ENCODE data around the gene KRT35.
A peak's percentile ranks its signal among the peaks of the same experiment; 100 is the strongest.

KRT35 gene

DNA sequence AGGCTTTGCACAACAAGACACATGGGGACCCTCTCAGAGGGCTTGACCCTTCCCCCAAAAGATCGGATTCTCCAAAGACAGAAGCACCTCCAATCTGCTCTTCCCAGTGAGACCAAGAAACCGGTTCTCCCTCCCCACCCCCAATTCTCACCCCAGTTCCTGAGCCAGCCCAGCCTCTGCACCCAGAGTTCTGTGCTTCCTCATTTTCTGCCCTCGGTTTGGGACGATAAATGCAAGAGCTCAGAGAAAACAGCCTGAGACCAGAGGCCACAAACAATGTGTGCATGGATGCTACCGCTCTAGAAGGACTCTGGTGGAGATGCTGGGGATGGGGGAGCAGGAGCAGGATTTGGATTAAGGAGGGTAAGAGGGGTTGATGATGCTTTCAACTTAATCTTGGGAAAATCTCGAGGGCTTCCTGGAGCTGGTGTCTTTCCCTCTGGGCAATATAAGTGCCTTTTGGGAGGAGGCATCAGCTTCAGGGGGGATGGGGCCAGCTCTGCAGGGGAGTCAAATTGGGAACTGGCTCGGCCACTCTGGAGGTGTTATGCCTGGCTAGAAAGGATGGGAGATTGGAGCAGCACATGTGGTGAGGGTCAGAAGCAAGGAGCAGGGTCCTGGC, 31.7 kb upstream of the KRT35 start:
- DNase-seq (ENCODE audit: low read depth in 2 of 3, low spot score in 1 of 3) = no peak

DNA sequence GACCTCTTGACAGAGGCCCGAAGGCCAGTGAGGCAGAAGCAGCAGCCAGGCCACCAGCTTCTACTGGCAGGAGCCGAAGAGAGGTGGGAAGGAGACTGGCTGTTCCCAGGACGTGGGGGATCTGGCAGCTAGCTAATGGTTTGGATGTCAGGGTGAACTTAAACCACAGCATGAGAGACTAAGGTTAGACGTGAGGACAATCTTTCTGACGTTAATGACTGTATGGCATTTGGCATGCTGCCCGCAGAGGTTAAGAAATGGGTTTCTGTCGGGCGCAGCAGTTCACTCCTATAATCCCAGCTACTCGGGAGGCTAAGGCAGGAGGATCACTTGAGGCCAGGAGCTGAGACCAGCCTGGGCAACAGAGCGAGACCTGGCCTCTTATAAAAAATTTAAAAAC, 30.8 kb upstream of the KRT35 start:
- no peak for DNase-seq (ENCODE audit: low read depth in 2 of 3, low spot score in 1 of 3)

DNA sequence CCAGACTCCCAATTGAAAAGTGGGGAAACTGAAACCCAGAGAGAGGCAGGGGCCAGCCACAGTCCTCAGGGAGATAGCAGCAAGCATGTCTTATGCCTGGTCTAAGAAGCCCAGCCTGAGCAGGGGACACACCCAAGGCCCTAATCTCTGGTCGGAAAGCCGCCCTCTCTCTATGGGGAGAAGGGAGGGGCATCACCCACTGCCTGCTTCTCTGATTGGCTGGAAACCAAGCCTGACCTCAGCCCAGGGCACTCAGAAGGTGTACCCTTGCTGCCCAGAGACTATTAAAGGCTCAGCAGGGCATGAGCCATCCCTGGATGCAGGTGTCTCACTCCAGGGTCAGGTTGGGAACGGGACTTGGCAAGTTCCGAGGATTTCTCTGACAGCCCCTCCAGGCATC, 30.2 kb upstream of the KRT35 start:
- no peak for DNase-seq (ENCODE audit: low read depth in 2 of 3, low spot score in 1 of 3)

DNA sequence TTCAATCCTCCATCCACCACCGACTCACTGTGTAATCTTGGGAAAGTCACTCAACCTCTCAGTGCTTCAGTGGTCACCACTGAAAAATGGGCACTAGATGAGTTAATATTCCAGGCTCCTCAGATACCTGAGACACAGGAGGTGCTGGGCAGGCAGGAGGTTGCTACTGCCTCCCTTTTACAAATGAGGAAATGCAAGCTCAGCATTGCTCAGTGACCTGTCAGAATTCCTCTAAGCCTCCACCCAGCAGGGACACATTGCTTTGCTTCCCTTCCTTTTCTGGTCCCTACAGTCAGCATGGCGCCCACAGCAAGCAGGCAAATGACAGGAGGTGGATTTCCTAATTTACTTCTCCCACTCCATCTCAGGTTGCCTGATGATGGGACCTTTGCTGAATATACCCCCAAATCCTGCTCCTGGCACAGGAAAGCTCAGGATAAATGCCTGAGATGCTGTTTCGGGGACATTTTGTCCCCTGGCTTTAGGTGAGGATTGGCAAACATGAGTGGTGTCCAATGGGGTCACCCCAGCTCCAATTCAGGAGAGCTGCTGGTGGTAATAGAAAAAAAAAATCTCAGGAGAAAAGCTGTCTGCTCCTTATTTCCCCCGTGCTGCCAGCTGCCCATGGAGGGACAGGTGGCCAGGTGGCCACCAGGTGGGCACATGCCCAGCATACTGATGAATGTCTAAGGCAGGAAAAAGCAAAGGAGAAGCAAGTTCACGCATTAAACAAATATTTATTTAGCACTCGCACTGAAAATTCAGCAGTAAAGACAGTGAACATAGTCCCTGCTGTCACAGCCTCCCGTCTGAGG, 29.5 kb upstream of the KRT35 start:
- DNase-seq (ENCODE audit: low read depth in 2 of 3, low spot score in 1 of 3) = no peak

DNA sequence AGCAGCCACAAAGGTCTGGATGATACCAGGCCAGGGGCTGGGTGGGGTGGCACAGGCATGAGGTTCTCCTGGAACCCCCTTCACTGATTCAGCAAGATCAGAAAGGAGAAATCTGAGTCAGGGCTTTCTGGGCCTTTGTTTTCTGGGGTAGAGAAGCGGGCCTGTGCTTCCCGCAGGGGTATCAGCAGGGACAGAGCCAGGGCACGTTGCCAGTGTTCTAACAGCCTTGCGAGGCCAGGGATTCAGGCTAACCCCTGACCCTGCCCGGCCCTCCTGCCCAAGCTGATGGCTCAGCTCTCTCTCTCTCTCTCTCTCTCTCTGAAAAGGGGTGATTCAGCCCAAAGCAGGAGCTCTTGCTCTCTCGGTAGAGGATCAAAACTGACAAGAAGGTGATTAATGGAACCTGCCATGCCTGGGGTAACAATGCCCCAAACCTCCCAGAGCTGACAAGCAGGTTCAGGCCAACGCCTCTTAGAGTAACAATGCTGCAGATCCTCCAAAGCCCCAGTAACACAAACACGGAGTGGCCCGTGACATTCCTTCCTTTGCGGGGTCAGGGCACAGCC, 26.4 kb upstream of the KRT35 start:
- no peak for DNase-seq (ENCODE audit: low read depth in 2 of 3, low spot score in 1 of 3)

DNA sequence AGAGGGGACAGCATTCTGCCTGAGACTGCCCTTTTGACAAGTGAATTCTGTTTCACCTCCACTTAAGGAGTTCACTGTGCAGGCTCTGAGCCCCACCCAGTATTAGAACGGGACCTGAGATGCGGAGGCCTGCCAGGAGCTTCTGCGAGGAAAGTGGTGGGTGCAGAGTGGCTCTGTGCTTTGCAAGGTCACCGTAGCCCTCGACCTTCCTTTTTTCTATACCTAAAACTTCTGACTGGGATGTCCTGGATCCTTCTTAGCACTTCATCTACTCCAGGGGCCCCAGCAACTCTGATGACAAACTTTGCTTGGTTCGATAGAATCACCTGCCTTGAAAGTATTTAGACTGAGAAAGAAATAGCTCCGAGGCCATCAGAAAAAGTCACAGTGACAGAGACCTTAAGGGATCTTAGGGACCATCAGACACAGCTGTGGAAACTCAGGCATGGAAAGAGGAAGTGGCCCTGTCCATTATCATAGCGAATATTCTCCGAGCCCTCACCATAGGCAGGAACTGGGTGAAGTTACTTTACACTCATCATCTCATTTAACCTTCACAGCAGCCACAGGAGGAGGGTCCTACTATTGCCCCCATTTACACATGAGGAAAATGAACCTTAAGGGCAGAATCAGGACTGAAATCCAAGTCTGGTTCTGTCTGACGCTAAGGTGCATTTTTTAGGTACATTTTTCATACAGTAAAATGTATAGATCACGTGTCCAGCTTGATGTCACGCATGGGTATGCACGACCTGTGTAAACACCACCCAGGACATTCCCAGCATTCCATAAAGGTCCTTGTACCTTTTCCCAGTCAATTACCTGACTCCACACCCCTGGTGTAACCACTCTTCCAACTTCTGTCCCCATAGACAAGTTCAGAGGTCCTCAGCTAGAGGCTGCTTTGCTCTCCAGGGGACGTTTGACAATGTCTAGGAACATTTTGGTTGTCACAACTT, 25.1 kb upstream of the KRT35 start:
- DNase-seq (ENCODE audit: low read depth in 2 of 3, low spot score in 1 of 3) = no peak

DNA sequence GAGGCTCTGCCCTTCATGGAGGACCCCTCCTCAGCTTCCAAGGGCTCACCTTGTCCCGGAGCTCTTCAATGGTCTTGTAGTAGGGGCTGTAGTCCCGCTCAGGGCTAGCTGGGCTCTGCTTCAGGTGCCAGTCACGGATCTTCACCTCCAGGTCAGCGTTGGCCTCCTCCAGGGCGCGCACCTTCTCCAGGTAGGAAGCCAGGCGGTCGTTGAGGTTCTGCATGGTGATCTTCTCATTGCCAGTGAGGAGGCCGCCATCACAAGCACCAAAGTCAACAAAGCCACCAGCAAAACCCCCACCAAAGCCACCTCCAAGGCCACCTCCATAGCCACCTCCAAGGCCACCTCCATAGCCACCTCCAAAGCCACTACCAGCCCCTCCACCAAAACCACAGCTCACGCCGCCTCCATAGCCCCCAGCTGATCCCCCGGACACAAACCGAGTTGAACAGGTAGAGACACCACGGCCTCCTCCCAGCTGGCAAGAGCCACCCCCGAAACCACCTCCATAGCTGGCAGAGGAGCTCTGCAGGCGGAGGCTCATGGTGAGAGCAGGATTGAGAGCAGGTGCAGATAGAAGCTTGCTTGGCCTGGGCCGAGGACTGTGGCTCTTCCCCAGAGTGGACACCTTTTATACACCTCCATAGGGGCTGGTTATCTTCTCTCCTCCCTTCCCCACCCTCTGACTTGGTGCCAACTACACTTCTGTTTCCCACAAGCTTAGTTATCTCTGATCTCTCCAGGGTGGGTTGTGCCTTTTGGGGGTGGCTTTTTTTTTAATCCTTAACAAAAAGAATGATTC, 24.3 kb upstream of the KRT35 start, which contains the start of gene KRT13:
Gene KRT13, minus strand, starts transcription at position 606 of the 802 bp plus-strand sequence. Its CDS starts 62 bp downstream, at position 544.
- DNase-seq (ENCODE audit: low read depth in 2 of 3, low spot score in 1 of 3) = no peak

DNA sequence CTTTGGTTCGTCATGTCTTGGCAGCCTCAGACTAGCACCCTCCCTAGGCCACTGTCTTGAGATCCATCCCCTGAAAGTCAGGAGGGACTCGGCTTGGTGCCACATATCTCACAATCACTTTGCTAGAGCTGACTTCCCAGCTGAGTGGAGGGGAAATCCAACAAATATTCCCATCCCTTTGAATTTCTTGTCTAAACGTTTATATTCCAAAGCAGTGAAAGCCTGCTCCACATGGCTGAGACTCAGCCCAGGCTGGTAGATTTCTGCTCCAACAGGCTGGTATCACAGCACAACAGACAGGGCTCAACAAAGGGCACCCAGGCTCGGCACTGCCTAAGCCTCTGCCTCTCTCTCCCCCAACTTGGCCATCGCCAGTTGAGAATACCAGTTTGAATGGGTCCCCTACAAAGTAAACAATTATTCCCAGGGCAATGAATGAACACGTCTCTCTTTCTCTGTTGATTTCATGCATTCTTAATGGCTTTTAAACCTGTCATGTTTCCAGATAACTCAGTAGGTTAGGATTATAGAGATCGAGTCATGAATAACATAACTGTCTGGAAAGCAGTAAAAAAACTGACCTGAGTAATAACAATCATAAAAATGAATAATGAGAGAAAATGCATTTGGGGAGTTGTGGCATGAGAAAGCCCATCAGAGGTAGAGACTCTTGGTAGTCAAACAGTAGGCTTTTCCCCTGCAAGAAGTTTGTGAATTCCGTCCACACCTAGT, 23.5 kb upstream of the KRT35 start:
- no peak for DNase-seq (ENCODE audit: low read depth in 2 of 3, low spot score in 1 of 3)

DNA sequence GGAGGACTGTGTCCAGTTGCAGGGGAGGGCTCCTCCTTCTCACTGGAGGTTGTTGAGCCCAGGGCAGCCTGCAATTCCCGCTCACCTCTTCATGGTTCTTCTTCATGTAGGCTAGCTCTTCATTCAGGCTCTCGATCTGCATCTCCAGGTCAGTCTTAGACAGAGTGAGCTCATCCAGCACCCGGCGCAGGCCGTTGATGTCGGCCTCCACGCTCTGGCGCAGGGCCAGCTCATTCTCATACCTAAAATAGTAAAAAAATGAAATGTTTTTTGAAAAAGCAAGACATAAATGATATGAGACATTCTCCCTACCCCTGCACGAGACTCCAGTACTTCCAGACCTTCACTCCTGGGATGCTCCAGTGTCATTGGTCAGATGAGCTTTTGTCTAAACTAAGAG, 22.3 kb upstream of the KRT35 start:
- DNase-seq (ENCODE audit: low read depth in 2 of 3, low spot score in 1 of 3) = no peak

DNA sequence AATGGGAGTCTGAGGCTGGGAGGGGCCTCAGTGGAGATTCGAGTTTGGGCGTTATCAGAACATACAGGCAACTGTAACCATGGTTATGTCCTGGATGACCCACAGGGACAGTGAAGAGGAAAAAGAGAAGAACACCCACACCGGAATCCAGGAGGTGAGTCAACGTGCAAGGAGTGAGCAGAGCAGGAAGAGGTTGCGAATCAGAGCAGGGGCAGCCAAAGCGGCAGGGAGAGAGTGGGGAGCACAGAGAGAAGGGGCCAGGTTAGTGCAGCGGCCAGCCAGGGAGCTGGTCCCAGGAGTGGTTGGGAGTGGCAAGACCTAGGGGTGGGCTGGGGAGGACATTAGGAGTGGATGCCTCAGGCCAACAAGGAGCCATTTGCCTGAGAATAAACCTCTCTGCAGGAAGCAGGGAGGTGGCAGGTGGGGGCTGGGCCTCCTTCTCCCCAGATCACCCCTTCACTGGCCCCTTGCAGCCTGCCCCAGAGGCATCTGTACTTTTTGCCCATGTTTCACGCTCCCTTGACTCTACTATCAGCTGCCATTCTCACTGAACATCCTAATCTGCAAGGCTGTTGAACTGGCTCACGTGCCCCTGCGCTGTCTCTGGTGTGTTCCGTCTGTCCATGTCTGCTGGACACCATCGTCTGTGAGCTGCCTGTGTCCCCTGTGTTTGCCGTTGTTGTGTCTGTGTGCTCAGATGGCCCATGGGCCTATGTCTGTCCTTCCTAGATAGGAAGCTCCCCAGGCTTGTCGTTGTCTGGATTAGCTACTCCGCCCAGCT, 19.4 kb upstream of the KRT35 start:
- no peak for DNase-seq (ENCODE audit: low read depth in 2 of 3, low spot score in 1 of 3)

DNA sequence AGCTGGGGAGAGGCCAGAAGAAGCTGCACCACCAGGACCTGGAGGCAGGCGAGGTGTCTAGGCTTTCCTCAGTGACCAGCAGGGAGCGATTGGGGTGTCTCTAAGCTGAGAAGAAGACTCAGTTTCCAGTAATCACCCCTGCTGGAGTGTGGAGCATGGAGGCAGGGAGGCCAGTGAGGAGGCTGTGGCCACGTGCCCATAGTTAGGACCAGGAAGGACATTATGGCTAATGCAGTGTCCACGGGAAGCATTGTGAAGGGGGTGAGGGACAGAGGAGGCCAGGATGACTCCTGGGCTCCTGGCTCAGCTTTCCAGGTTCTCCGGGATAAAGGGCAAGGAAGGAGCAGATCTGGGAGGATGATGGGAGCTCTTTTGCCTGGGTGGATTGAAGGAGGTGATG, 18.8 kb upstream of the KRT35 start:
- DNase-seq (ENCODE audit: low read depth in 2 of 3, low spot score in 1 of 3) = no peak

DNA sequence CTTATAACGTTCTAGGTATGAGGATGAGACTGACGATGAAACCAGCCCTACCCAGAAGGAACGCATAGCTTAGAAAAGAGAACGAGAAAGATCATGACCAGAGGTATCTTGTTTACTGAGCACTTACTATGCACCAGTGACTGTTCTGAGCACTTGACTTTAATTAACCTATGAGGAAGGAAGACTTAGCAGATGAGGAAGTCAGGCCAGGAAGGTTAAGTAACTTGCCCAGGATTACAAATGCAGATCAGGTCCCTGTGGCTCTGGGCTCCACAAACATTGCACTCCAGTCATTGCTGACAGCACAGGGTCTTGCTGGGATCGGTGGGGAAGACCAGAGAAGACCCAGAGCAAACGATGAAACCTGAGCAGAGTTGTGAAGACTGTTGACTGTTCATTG, 17.3 kb upstream of the KRT35 start:
- DNase-seq (ENCODE audit: low read depth in 2 of 3, low spot score in 1 of 3) = no peak

DNA sequence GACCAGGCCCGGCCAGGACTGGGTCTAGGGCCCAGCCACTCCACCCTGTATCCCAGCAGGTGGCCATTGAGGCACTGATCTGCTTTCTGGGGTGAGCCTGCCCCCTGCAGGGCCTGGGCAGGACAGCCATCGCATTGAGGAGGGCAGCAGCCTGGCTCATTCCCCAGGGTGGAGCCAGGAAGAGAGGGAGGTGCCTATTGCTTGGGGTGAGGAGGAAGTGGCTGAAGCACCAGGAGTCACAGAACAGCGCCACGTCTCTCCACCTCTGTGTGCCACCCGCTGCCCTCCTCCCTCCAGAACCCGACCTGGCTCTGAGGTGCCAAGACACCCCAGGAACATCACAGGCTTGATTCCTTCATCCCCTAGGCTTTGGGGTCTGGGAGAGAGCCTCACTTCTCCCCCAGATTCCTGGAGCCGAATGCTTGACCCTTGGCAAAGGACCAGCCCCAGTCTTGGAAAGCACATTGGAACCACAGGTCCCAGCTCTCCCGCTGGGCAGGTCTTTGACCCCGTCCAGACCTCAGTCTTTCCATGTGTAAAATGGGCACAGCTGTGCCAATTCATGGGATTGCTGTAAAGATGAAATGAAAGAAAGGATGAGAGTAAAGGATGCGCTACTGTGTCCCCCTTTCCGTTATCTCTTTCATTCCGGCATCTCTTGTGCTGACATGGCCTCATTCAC, 16.0 kb upstream of the KRT35 start:
- DNase-seq (ENCODE audit: low read depth in 2 of 3, low spot score in 1 of 3) = peak; percentile 63 to 73 (median 68)

DNA sequence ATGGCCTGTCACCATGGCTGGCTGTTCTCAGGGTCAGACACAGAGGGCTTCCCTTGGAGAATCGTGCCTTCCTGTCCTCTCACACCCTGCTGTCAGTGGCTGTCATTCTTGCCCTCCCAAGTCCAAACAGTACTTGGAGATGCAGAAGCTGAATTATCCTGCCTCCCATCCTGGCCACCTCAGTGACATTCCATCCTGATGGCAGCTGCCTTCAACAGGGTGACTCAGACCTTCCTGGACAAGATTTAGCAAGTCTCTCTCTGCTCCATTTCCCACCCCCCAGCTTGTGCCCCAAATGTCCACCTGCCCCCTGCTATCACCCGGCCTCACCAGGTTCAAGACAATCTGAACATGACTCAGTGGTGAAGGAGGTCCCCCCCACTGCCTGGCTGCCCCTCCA, 13.6 kb upstream of the KRT35 start:
- DNase-seq (ENCODE audit: low read depth in 2 of 3, low spot score in 1 of 3) = no peak

DNA sequence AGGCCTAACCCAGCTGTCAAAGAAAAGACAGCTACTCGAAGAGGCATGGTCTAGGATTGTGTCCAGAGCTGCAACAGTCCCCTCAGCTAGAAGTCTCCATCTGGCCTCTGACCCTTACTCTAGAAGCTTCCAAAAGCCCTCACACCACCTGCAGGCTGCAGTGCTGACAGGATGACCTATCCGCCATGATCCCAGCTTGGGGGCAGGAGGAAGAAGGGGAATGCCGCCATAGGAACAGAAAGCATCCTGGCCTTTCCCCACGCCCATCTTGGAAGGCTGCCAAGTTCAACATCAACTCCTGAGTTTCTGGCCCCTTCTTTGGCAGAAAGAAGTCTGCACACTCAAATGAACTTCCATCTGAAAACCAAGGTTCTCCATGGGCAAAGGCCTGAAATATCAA, 11.8 kb upstream of the KRT35 start:
- no peak for DNase-seq (ENCODE audit: low read depth in 2 of 3, low spot score in 1 of 3)

DNA sequence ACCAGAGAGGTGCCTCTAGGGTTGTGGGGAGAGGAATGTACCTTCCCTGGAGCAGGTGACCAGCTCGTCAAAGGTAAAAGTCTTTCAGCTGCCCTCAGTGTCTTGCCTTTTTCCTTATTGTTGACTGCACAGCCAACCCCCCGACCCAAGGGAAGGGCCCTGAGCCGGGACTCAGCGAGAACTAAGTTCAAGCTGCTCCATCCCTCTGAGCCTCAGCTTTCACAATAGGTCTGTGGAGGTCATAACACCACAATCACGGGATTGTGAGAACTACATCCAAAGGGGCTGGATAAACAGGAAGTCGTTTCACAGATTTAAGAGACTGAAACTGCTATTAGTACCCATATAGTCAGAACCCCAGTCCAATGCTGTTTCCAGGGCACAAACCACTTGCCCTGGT, 11.4 kb upstream of the KRT35 start:
- DNase-seq (ENCODE audit: low read depth in 2 of 3, low spot score in 1 of 3) = no peak

DNA sequence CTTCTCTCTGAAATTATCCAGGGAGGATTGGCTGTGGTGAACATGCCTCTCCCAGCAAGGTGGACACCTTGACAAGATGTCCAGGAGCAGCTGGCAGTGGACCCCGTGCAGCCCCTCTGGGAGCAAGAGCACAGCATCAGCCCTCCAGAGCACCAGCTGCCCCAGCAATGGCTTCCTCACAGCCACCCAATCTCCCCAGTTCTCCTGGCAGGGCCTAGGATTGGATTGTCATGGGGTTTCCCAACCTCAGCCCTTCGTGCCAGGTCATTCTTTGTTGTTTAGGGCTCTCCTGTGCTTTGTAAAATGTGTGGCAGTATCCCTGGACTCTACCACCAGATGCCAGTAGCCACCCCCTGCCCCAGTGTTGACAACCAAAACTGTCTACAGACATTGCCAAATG, 10.5 kb upstream of the KRT35 start:
- DNase-seq (ENCODE audit: low read depth in 2 of 3, low spot score in 1 of 3) = no peak

All from stimulated activated CD4-positive, alpha-beta T cell treated with anti-CD3 and anti-CD28 coated beads, Interleukin-12 subunit alpha, Interleukin-12 subunit beta, amount 100 ng/mL, for 48 hours (primary cell).